ENCODE measurements around the gene ATXN1.
A peak's percentile ranks its signal among the peaks of the same experiment; 100 is the strongest.

ATXN1 gene

DNA sequence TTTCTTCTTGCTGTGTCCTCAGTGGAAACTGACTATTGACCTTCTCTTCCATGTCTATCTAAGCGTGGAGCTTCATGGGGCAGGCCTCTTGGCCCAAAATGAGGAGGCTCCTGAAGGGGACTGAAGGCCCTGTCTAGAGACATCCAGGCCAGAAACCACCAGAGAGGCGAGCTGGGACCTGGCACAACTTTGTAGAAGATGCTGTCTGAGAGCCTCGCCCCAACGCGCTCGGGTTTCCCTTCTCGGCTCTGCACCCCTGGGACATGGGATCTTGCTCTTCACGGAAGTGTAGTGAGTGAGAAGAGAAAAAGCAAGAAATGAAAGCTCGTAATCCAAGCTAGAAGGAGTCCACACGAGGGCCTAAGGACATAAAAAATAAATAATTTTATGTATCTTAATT, 426.1 kb downstream of the ATXN1 start:
- Histone ChIP-seq H3K4me2 (ENCODE audit: low read length) (no peak overlapping the region), H3K4me1 (peaks cover 17% of the 10 kb centered on the region), H3K9ac (no peak overlapping the region), H3K27me3 (ENCODE audit: control insufficient read depth, insufficient read depth, low read length) (no peaks in the 10 kb centered on the region), H3K79me2 (no peaks in the 10 kb centered on the region), H3K36me3 (ENCODE audit: control insufficient read depth, insufficient read depth, low read length) (no peaks in the 10 kb centered on the region), H2AFZ (no peak overlapping the region), H3K9me3 (ENCODE audit: control insufficient read depth, low read length) (no peaks in the 10 kb centered on the region), H3K27ac (no peak overlapping the region), H3K4me3 (ENCODE audit: low read depth, low read length) (no peak overlapping the region)
- TF ChIP-seq, protein P1, sequence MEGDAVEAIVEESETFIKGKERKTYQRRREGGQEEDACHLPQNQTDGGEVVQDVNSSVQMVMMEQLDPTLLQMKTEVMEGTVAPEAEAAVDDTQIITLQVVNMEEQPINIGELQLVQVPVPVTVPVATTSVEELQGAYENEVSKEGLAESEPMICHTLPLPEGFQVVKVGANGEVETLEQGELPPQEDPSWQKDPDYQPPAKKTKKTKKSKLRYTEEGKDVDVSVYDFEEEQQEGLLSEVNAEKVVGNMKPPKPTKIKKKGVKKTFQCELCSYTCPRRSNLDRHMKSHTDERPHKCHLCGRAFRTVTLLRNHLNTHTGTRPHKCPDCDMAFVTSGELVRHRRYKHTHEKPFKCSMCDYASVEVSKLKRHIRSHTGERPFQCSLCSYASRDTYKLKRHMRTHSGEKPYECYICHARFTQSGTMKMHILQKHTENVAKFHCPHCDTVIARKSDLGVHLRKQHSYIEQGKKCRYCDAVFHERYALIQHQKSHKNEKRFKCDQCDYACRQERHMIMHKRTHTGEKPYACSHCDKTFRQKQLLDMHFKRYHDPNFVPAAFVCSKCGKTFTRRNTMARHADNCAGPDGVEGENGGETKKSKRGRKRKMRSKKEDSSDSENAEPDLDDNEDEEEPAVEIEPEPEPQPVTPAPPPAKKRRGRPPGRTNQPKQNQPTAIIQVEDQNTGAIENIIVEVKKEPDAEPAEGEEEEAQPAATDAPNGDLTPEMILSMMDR (IDR thresholded peaks at IDR 0.05) = no peak

DNA sequence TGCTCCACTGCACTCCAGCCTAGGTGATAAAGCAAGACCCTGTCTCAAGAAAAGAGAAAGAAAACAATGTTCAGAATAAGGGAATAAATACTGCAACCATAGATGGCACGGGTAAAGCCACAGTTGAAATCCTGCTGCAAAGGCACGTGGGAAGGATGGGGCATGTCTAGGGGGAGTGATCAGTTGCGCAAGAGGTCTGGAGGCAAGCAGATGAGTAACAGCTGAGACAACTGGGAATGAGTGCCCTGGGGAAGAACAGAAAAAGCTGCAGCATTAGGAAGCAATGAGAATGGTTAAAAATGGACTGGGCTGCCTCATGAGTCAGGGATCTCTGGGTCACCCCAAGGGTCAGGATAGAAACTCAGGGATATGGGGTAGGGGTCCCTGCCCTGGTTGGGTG, 426.6 kb downstream of the ATXN1 start:
- peaks cover 17% of the 10 kb centered on the region for H3K4me1 ChIP-seq
- H3K36me3 ChIP-seq (ENCODE audit: control insufficient read depth, insufficient read depth, low read length) = no peaks in the 10 kb centered on the region
- TF ChIP-seq, protein P1 (IDR thresholded peaks at IDR 0.05) = no peak
- H3K9me3 ChIP-seq (ENCODE audit: control insufficient read depth, low read length) = no peaks in the 10 kb centered on the region
- no peak overlapping the region for H3K4me3 ChIP-seq (ENCODE audit: low read depth, low read length)
- H2AFZ ChIP-seq = no peak overlapping the region
- H3K27ac ChIP-seq = no peak overlapping the region
- no peak overlapping the region for H3K4me2 ChIP-seq (ENCODE audit: low read length)
- H3K27me3 ChIP-seq (ENCODE audit: control insufficient read depth, insufficient read depth, low read length) = no peaks in the 10 kb centered on the region
- H3K79me2 ChIP-seq = no peaks in the 10 kb centered on the region
- no peak overlapping the region for H3K9ac ChIP-seq

- Histone ChIP-seq H3K36me3 (ENCODE audit: control insufficient read depth, insufficient read depth, low read length) (no peaks in the 10 kb centered on the region), H3K27me3 (ENCODE audit: control insufficient read depth, insufficient read depth, low read length) (no peaks in the 10 kb centered on the region), H3K27ac (no peak overlapping the region), H3K4me1 (peaks cover 13% of the 10 kb centered on the region), H2AFZ (no peak overlapping the region), H3K4me3 (ENCODE audit: low read depth, low read length) (no peak overlapping the region), H3K9ac (no peak overlapping the region), H3K79me2 (no peaks in the 10 kb centered on the region), H3K4me2 (ENCODE audit: low read length) (no peak overlapping the region), H3K9me3 (ENCODE audit: control insufficient read depth, low read length) (no peaks in the 10 kb centered on the region)
- TF ChIP-seq, protein P1 (IDR thresholded peaks at IDR 0.05) = no peak
Measured at GRCh38 chr6:16333580-16333979, 427.7 kb downstream of the ATXN1 start.

DNA sequence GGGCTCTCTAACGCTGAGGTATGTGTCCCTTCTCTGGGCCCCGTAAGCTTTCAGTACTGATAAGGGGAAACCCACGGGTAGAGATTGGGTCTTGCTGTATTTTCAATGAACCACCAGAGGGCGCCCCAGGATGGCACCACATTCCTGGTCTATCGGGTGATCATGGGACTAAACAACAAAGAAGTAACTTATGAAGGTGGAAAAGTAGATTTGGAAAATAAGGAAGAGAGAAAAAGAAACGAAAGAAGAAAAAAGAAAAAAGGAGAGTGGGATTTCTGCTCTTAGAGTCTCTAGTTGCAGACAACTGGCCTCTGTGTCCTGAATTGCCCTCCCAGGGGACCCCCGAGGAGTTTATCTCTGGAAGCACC, 429.1 kb downstream of the ATXN1 start:
- Histone ChIP-seq H3K36me3 (ENCODE audit: control insufficient read depth, insufficient read depth, low read length) (no peaks in the 10 kb centered on the region), H3K4me1 (peaks cover 13% of the 10 kb centered on the region), H2AFZ (no peak overlapping the region), H3K9ac (no peak overlapping the region), H3K27ac (no peak overlapping the region), H3K79me2 (no peaks in the 10 kb centered on the region), H3K4me3 (ENCODE audit: low read depth, low read length) (no peak overlapping the region), H3K4me2 (ENCODE audit: low read length) (no peak overlapping the region), H3K27me3 (ENCODE audit: control insufficient read depth, insufficient read depth, low read length) (no peaks in the 10 kb centered on the region), H3K9me3 (ENCODE audit: control insufficient read depth, low read length) (no peaks in the 10 kb centered on the region)
- TF ChIP-seq, protein P1 (IDR thresholded peaks at IDR 0.05) = peak; percentile 95

DNA sequence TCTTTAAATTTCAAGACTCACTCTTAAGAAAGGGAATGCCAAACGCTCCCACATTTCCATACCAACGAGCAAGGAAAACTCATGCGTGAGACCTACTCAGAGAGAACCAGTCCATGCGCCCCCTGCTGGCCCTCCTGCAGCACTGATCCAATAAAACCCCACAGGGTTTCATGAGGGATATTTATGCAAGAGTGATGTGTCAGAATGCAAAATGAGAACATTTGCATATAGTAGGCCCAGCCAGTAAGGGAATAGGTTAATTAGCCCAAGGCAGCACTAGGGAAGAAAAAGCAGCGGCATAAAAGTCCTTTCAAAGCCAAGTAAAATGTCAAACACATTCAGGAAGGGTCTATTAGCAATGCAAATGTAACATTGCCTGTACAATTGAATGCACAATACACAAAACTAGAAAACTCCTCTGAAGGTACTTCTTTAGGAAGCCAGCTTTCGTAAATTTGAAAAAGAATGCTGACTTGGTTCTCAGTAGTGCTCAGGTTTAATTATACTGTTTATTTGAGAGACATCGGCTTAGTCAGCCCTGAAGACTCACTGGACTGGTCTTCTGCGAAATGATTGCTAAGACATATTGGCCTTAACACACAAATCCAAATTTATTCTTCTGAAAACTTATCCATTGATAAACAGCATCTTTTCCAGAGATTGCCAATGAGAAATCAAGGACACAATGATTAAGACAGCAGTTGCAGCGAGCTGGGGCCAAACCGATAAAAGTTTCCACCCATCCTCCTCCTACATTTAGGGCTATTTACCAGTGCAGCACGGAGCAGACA, 429.7 kb downstream of the ATXN1 start:
- no peak overlapping the region for H3K4me2 ChIP-seq (ENCODE audit: low read length)
- H3K27ac ChIP-seq = no peak overlapping the region
- H3K9me3 ChIP-seq (ENCODE audit: control insufficient read depth, low read length) = no peaks in the 10 kb centered on the region
- peaks cover 13% of the 10 kb centered on the region for H3K4me1 ChIP-seq
- no peaks in the 10 kb centered on the region for H3K79me2 ChIP-seq
- no peaks in the 10 kb centered on the region for H3K27me3 ChIP-seq (ENCODE audit: control insufficient read depth, insufficient read depth, low read length)
- H3K4me3 ChIP-seq (ENCODE audit: low read depth, low read length) = no peak overlapping the region
- TF ChIP-seq, protein P1 (IDR thresholded peaks at IDR 0.05) = peak; percentile 91
- no peak overlapping the region for H2AFZ ChIP-seq
- no peak overlapping the region for H3K9ac ChIP-seq
- no peaks in the 10 kb centered on the region for H3K36me3 ChIP-seq (ENCODE audit: control insufficient read depth, insufficient read depth, low read length)
